GM10266 (cell line): ENCODE results near the gene SYTL1.

Experiments used
- DNase-seq: peaks from one replicate; pipeline ENCODE4 v3.0.0; 2012; ENCODE audit errors: extremely low spot score
- TF ChIP-seq, protein P1 (sequence below): IDR thresholded peaks from 2 replicates; pipeline ENCODE4 v1.5.1; 2012; ENCODE audit warnings: mild to moderate bottlenecking, low read depth; ENCODE audit not compliant: control insufficient read depth, insufficient read depth; ENCODE audit errors: missing control alignments

SYTL1 gene

GRCh38 chr1:27403065-27403726, 61.4 kb downstream of the SYTL1 start:
- DNase-seq: peak; percentile 53
- TF ChIP-seq, protein P1, sequence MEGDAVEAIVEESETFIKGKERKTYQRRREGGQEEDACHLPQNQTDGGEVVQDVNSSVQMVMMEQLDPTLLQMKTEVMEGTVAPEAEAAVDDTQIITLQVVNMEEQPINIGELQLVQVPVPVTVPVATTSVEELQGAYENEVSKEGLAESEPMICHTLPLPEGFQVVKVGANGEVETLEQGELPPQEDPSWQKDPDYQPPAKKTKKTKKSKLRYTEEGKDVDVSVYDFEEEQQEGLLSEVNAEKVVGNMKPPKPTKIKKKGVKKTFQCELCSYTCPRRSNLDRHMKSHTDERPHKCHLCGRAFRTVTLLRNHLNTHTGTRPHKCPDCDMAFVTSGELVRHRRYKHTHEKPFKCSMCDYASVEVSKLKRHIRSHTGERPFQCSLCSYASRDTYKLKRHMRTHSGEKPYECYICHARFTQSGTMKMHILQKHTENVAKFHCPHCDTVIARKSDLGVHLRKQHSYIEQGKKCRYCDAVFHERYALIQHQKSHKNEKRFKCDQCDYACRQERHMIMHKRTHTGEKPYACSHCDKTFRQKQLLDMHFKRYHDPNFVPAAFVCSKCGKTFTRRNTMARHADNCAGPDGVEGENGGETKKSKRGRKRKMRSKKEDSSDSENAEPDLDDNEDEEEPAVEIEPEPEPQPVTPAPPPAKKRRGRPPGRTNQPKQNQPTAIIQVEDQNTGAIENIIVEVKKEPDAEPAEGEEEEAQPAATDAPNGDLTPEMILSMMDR: peak; percentile 56
